Fibroblast of mammary gland (primary cell): ENCODE measurements around the gene TRPC4.
"Not testable (repeated sequence)": the region's sequence is repeated elsewhere in the genome, so short reads cannot be mapped to it uniquely, and the experiment has no call there.

Experiments used
- DNase-seq: peaks from one replicate; pipeline ENCODE4 v3.0.0-alpha.2; 2010; ENCODE audit warnings: low read depth
- H3K4me3 ChIP-seq: 2 replicates; pipeline ENCODE4 v1.5.1; 2011; ENCODE audit warnings: low read depth, mild to moderate bottlenecking, low read length, moderate library complexity; ENCODE audit not compliant: control insufficient read depth
- CTCF ChIP-seq: conservative IDR thresholded peaks from 2 replicates; pipeline ENCODE4 v1.5.1; 2011; ENCODE audit warnings: low read depth, low read length, inconsistent platforms; ENCODE audit not compliant: control insufficient read depth, insufficient read depth

TRPC4 gene

GRCh38 chr13:37595162-37595561, 274.4 kb downstream of the TRPC4 start:
- no peak overlapping the region for H3K4me3 ChIP-seq
- DNase-seq: peak; percentile 65
- no peak for TF ChIP-seq CTCF

- DNase-seq: no peak
- no peak for TF ChIP-seq CTCF
- H3K4me3 ChIP-seq: no peak overlapping the region
Measured at GRCh38 chr13:37594550-37594949, 275.0 kb downstream of the TRPC4 start.

- DNase-seq: peak; percentile 67
- not testable (repeated sequence) for H3K4me3 ChIP-seq
Measured at GRCh38 chr13:37589381-37589780, 280.2 kb downstream of the TRPC4 start.

GRCh38 chr13:37587236-37587635, 282.3 kb downstream of the TRPC4 start:
- peak; percentile 26 for DNase-seq
- TF ChIP-seq CTCF: no peak
- no peak overlapping the region for H3K4me3 ChIP-seq
